ENCODE results near the gene ADGRF5.

DNA sequence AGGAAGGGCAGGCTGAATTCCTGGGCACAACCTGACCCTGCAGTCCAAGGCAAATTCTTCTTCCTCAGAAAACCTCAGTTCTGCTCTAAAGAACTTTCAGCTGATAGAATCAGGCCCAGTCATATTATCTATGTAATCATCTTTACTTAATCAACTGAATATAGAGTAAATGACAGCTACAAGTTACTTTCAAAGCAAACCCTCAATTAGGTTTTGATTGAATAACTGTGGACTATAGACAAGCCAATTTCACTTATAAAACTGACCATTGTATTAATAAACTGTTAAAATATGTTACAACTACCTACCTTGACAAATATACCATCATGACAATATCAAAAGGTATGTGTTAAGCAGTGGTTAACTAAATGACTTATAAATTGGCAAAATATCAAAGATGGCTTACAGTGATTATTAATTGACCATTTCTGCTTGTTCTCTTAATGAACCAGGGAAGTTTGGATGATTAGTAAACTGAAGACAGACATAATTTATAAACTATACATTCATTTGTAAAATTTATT is 46.1 kb upstream of the ADGRF5 start:
- TF ChIP-seq KLF10 (tag by site-specific recombination; IDR thresholded peaks at IDR 0.05) (no peak), ZNF530 (tag by site-specific recombination; IDR thresholded peaks at IDR 0.05; ENCODE audit: low read depth) (no peak), ZBTB7A (tag by site-specific recombination; IDR thresholded peaks at IDR 0.05; ENCODE audit: low read depth) (no peak), ZBTB1 (tag by site-specific recombination; IDR thresholded peaks at IDR 0.05) (no peak), ZNF561 (tag by site-specific recombination; IDR thresholded peaks at IDR 0.05; ENCODE audit: borderline replicate concordance) (no peak), YY1 (tag by site-specific recombination; IDR thresholded peaks at IDR 0.05) (no peak)
- TF ChIP-seq, protein P1, sequence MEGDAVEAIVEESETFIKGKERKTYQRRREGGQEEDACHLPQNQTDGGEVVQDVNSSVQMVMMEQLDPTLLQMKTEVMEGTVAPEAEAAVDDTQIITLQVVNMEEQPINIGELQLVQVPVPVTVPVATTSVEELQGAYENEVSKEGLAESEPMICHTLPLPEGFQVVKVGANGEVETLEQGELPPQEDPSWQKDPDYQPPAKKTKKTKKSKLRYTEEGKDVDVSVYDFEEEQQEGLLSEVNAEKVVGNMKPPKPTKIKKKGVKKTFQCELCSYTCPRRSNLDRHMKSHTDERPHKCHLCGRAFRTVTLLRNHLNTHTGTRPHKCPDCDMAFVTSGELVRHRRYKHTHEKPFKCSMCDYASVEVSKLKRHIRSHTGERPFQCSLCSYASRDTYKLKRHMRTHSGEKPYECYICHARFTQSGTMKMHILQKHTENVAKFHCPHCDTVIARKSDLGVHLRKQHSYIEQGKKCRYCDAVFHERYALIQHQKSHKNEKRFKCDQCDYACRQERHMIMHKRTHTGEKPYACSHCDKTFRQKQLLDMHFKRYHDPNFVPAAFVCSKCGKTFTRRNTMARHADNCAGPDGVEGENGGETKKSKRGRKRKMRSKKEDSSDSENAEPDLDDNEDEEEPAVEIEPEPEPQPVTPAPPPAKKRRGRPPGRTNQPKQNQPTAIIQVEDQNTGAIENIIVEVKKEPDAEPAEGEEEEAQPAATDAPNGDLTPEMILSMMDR (tag by site-specific recombination; IDR thresholded peaks at IDR 0.05): no peak
- TF ChIP-seq, protein P2, sequence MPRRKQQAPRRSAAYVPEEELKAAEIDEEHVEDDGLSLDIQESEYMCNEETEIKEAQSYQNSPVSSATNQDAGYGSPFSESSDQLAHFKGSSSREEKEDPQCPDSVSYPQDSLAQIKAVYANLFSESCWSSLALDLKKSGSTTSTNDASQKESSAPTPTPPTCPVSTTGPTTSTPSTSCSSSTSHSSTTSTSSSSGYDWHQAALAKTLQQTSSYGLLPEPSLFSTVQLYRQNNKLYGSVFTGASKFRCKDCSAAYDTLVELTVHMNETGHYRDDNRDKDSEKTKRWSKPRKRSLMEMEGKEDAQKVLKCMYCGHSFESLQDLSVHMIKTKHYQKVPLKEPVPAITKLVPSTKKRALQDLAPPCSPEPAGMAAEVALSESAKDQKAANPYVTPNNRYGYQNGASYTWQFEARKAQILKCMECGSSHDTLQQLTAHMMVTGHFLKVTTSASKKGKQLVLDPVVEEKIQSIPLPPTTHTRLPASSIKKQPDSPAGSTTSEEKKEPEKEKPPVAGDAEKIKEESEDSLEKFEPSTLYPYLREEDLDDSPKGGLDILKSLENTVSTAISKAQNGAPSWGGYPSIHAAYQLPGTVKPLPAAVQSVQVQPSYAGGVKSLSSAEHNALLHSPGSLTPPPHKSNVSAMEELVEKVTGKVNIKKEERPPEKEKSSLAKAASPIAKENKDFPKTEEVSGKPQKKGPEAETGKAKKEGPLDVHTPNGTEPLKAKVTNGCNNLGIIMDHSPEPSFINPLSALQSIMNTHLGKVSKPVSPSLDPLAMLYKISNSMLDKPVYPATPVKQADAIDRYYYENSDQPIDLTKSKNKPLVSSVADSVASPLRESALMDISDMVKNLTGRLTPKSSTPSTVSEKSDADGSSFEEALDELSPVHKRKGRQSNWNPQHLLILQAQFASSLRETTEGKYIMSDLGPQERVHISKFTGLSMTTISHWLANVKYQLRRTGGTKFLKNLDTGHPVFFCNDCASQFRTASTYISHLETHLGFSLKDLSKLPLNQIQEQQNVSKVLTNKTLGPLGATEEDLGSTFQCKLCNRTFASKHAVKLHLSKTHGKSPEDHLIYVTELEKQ (tag by site-specific recombination; IDR thresholded peaks at IDR 0.05; ENCODE audit: borderline replicate concordance): no peak

Measured in HEK293 (cell line).